ENCODE data around the gene ACSM6.
"Not testable (repeated sequence)": the region's sequence is repeated elsewhere in the genome, so short reads cannot be mapped to it uniquely, and the experiment has no call there.

ACSM6 gene

DNA sequence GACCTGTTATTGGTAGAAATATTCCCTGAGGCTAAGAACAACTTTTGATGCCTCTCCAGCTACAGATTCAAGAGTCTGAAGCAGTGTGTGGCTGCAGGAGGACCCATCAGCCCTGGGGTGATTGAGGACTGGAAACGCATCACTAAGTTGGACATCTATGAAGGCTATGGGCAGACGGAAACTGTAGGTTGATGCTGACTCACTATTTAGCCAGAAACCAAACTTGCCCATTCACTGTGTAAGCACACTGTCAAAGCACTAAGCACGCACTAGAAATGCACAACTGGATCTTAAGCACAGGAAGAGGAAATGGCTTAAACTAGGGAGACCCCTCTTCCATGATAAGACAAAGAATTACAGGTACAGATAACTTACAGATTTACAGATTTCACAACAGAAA is 20.8 kb downstream of the ACSM6 start:
- DNase-seq (ENCODE audit: low read depth) = no peak

DNA sequence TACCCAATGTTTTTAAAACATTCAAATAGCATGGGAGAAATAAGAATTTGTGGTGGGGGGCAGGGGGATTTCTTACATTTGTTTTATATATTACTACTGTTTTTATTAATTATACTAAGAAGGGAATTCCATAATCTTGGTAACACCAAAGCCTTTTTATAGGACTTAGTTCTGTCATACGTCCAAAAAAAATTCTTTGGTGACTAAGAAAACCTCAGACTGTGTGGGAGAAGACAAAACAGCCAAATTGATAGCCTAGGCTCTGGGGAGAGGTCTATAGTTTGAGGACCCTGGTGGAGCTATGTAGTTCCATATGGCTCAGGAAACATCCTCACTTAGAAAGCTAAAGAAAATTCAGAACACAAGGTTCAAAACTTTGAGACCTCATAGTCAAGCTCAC is 23.4 kb downstream of the ACSM6 start:
- no peak for DNase-seq (ENCODE audit: low read depth)

DNA sequence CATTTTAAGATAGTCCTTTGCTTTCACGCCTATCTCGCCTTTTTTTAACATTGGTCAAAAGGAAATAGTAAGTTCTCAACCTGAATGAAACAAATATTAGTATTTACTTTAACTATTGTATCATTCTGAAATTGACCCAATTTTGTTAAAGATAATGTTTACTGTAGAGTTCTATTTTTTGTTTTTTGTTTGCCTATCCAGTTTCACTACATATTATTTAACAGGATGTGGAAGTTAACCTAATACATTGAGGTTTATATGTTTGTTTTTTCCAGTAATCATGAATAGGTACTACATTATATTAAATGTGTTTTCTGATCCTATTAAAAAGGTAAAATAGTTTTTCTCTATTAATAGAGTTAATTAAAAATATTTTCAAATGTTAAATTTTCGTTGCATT is 26.5 kb downstream of the ACSM6 start:
- no peak for DNase-seq (ENCODE audit: low read depth)

DNA sequence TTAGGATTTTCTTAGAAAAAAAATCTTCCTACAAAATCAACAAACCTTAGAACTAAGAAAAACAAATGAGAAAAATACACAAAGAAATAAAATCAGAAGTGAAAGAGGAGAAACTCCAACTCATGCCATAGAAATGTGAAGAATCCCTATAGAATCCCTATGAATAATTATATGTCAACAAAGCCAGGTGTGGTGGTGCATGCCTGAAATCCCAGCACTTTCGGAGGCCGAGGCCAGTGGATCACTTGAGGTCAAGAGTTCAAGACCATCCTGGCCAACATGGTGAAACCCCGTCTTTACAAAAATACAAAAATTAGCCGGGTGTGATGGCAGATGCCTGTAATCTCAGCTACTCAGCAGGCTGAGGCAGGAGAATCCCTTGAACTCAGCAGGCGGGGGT is 27.1 kb downstream of the ACSM6 start:
- no peak for DNase-seq (ENCODE audit: low read depth)

DNA sequence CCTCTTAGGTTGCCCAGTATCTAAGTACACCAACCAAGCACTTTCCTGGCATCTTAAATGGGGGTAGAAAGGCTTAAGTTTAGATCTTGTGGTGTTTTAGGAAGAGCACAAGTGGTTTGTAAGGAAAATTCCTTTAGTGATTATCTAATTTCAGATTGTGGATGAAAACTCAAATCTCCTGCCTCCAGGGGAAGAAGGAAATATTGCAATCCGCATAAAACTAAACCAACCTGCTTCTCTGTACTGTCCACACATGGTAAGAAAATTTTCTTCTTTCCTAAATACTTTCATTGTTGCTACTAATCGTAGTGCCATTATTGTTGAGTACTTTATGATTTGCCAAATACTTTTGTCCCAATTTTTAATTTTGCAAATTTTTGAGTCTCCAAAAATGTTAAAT is 31.1 kb downstream of the ACSM6 start:
- DNase-seq (ENCODE audit: low read depth) = no peak

DNA sequence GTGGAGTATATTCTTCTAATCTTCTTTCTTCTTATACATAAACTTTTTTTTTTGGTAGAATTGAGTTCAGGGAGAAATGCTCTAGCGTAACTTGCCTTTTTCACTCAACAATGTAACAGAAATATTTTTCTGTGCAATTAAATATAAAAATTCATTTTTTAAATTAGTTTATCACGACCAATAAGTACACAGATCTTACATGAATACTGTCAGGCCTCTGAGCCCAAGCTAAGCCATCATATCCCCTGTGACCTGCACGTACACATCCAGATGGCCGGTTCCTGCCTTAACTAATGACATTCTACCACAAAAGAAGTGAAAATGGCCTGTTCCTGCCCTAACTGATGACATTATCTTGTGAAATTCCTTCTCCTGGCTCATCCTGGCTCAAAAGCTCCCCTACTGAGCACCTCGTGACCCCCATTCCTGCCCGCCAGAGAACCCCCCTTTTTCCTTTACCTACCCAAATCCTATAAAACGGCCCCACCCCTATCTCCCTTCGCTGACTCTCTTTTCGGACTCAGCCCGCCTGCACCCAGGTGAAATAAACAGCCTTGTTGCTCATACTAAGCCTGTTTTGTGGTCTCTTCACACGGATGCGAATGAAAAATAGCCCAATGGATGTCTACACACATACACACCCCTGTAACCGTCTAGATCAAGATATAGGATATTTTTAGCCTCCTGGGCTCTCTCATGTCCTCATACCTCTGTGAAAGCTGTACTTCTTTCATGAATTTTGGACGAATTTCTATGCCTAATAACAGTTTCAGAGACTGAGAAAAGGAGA is 35.1 kb downstream of the ACSM6 start:
- DNase-seq (ENCODE audit: low read depth) = not testable (repeated sequence)

DNA sequence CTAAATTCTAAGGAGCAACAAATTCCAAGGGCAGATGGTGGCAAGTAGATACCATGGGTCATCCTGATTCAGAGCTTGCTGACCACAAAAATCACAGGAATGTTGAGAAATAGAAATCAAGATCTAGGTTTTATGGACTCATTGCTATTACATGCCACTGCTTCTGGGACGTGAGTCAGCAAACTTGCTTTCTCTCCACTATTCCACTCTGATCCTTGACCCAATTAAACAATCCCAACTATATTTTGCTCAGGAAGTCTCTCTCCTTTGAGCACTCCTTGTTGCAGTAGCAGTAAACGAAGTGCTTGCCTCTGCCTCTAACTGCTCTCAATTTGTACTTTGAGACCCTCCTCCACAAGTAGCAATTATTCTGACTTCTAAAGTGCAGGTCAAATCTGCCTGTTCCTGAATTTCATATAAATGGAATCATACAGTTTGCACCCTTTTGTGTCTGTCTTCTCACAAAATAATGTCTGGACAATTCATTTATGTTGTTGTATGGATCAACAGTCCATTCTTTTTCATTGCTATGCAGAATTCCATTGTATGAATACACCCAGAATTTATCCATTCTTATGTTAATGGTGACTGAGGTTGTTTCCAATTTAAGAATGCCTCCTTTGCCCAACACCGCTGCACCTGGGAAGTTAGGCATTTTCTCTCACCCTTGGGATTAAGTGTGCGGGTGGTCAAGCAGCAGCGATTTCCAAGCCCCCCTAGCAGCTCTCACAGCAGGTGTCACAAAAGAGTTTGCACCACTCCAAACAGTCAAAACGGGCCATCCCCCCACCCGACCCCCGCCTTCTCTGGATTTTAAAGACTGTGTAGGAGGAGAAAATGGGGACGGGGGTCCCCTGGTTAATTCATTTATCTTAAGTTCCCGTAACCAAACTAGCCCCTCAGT is 35.9 kb downstream of the ACSM6 start:
- DNase-seq (ENCODE audit: low read depth) = no peak

DNA sequence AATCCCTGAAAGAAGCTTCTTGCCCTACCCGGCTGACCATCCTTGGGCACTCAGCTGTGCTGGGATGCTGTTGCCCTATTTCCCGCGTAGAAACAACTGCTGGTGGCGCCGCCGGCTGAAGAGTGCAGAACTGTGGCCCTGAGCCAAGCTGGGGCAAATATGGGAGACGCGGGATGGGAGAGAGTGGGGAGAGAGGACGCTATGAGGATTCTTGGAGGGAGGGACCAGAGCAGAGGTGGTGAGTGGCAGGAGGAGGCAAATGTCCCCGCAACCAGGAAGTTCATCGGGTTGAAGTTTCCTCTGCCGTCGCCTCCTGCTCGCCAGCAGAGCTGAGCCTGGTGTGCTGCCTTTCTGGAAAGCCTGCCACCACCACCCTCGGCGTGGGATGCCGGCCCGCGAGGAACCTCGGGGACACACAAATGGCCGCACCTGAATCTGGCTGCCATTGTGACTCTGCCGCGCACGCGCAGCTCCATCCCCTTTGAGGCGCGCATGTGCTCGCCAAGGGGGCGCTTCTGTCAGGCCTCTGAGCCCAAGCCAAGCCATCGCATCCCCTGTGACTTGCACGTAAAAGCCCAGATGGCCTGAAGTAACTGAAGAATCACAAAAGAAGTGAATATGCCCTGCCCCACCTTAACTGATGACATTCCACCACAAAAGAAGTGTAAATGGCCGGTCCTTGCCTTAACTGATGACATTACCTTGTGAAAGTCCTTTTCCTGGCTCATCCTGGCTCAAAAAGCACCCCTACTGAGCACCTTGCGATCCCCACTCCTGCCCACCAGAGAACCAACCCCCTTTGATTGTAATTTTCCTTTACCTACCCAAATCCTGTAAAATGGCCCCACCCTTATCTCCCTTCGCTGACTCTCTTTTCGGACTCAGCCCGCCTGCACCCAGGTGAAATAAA is 36.9 kb downstream of the ACSM6 start:
- DNase-seq (ENCODE audit: low read depth) = peak; percentile 16

DNA sequence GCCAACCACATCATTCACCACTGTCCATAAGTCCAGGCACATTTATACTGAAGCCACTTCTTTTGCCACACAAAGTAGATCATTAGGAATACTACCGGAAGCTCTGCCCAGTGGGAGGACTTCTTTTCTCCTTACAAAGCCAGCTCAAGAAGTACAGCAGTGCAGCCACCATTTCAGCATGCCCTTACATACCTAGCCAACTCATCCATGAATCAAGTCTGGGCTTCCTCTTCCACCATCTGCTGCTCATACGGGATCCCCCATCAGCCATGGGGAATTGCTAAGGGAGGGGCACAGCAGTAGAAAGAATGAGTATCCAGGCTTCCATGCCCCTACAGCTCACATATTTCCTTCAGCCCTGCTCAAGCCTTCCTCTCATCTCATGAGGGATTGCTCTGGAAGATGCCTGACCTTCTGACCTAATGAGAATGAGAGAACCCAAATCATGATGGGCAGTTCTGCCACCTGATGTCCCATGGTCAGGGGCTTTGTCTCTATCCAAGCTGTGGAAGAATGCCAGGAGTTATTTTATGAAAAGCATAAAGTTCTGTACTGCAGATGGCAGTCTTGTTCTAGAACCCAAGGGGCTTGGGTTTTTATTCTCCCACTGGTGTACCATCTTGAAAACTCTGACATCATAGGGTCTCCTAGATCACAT is 39.5 kb downstream of the ACSM6 start:
- DNase-seq (ENCODE audit: low read depth) = no peak

DNA sequence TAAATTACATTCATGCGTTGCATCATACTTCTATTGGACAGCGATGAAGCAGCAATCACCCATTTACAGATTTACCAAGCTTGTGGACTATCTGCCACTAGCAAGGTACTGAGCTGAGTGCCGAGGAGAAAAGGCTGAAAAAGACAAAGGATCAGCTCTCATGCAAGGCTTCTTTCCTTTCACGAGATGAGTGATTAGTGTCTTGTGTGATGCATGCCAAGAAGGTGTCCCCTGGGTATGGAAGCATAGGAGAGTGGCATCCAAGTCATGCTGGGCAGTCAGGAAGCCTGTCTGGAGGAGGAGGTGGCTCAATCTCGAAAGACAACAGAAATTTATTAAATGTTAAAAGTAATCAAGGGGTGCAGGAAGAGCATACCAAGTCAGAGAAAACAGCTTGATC is 40.9 kb downstream of the ACSM6 start:
- DNase-seq (ENCODE audit: low read depth) = no peak

DNA sequence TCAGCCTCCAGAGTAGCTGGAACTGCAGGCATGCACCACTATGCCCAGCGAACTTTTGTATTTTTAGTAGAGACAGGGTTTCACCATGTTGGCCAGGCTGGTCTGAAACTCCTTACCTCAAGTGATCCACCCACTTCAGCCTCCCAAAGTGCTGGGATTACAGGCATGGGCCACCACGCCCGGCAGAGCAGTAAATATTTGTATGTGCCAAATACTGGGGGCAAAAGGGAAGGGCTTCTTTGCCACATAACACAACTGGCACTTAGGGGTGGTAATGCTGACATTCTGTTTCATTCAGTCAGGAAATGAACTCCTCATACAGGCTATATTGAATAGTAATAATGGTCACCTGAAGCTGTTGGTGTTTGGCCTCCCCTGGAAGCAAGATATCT is 41.6 kb downstream of the ACSM6 start:
- DNase-seq (ENCODE audit: low read depth) = no peak

DNA sequence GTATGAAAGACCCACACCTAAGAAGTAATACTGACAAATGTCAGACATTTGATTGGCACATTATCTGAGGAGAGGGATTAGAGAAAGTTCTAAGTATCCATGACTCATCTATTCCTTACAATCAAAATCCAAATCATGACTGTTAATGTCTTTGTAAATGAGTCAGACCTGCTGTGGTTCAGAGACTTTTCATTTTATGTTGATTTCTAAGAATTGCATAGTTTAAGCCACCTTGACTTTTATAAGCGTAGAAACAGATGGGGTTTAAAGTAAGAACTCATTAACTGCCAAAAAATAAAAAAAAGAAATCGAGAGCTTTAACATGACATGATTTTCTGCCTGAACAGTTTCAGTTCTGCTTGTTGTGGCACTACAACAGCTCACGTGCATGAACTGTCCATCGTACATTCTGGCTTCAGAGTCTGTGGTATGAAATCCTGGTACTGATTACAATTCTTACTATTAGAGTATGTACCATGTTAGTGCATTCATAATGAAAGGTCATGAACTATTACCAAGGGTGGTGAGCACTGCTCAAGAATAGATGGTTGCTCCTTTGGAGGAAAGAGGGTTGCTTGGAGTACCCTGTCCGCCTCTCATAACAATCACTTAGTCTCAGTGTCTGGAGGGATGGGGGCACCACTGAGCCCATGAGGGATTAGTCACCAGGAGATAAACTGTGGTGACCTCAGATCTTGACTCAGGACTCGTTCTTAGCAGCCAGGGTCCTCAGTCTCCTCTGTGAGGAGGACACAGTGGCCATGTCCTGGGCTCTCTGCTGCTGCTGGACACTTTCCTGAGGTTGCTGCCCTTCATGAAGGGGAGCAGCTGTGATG is 42.2 kb downstream of the ACSM6 start:
- no peak for DNase-seq (ENCODE audit: low read depth)

DNA sequence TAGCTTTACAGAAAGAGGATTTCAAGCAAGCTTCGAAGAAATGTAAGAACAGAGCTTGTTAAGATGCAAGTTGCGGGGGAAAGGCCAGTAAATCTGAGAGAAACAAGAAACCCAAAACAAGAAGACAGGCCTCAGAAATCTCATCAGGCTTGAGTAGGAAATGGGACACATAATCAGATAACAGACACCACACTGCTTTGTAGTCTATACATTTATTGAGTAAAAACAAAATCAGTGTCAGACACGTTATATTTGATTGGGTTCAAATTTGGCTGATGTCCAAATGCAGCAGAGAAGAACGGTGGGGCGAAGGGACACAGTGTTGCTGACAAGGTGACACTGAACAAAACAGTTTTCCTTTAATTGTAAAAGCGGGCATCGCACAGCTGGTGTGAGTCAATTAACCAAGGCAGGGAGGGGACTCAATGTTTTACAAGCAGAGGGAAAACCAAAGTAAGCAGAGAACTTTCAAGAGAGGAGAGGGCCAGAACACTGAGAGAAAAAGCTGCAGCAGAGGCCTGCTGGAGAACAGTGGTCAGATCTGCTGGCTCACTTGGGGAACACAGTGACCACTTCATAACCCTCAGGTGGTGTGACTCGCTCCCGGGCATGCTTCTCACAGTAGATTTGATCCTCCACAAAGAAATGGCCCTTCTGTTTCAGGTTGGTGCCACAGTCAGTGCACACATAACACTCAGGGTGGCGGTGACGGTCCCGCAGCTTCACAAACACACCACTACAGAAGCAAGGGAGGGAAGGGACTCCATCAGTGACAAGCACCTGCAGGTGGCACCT is 43.5 kb downstream of the ACSM6 start:
- no peak for DNase-seq (ENCODE audit: low read depth)

DNA sequence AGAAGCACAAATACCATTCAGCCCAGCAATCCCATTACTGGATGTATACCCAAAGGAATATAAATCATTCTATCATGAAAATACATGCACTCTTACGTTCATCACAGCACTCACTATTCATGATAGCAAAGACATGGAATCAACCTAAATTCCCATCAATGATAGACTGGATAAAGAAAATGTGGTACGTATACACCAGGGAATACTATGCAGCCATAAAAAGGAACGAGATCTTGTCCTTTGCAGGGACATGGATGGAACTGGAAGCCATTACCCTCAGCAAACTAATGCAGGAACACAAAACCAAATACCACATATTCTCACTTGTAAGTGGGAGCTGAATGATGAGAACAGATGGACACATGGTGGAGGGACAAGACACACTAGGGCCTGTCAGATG is 46.1 kb downstream of the ACSM6 start:
- not testable (repeated sequence) for DNase-seq (ENCODE audit: low read depth)

DNA sequence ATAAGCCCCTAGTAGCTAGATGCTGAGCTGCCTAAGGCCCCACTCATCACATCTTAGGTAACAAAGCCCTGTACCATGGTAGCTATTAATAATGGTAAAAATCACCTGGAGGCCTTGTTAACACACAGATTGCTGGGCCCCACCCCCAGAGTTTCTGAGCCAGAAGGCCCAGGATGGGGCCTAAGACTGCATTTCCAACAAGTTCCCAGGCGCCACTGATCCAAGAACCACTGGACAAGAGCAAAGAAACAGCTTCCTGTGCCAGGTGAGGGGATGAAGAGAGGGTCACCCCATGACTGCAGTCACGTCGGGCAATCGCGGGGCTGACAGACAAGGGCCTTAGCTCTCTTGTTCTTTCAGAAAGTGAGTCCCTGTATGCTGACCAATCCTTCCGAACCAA is 46.8 kb downstream of the ACSM6 start:
- no peak for DNase-seq (ENCODE audit: low read depth)

DNA sequence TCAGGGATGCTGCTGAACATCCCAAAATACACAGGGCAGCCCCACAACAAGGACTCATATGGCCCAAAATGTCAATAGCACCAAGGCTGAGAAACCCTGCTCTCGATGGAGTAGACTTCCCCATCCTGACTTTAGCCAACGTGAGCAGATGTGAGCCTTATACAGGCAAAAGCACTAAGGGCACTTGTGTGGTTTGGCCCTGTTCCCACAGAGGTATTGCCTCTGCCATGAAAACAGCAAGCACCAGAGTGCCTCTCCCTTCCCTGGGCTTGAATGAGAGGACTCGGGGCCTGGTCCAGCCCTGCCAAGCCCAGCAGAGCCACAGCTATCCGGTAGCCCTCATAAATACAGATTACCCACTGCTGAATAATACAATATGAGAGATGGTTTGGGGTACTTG is 47.5 kb downstream of the ACSM6 start:
- no peak for DNase-seq (ENCODE audit: low read depth)

DNA sequence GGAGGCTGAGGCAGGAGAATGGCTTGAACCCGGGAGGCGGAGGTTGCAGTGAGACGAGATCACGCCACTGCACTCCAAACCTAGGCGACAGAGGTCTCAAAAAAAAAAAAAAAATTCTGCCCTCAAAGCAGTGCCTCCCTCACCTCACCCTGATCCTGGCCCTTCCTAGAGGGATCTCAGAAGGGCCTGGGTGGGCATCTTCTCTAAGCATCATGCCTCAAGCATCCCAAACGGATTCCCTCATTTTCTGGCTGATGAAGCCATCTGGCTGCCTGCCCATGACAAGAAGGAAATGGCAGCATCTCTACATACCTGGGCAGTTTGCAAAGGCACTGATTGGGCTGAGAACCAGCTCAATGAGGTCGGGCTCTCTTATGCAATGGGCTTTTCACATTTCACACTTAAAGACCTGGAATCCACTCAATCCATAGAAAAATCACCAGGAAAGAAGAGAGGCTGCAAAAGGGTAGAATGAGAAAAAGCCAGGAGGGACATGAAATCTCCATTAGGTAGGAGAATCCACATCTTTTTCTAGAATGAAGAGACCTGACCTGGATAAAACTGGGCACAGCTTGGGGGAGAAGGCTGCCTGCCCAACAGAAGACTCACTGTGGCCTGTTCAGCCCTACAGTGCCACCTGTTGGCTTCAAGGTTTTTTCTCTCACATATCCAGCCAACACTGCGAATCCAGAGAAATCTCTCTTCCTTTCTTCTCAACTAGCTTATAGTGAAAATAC is 48.7 kb downstream of the ACSM6 start:
- no peak for DNase-seq (ENCODE audit: low read depth)

DNA sequence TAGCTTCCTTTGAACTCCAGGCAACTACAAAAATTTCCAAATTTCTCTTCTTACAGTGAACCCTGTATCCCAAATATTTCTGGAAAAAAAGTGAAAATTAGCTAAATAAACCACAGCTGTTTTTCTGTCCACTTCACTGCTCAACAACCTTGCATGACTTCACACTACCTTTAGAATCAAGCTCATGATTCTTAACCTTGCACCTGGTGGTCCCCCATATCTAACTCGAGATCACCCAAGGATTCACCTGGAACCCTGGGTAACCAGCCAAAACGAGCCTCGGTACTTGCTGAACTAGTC is 49.2 kb downstream of the ACSM6 start:
- no peak for DNase-seq (ENCODE audit: low read depth)

DNA sequence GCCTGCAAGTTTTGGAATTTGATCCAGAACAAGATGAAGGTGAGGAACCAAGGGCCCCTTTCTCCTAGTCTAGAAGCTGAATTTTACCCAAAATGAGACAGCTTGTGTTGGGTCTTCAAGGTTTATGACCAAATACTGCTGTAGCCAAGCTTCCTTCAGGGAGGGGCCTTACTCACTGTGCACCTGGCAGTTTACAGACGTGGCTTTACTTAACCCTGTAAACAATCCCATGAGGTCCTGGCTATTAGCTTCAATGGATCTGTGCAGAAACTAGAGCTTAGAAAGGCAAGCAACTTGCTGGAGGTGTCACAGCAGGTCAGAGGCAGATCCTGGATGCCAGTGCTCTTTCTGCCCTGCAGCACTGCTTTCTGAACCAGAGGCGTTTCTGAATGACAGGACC is 50.1 kb downstream of the ACSM6 start:
- DNase-seq (ENCODE audit: low read depth) = no peak

Measured in T follicular helper cell (primary cell).